ENCODE measurements around the gene SERPINA12. TPM values are rescaled to one million over a fixed set of nuclear protein-coding genes. Genes with fewer than 3 reads are reported as not detected.

The SERPINA12 gene
- total and polyA plus RNA-seq, 2 of the 13 experiments (the other 11 are each of a cell fraction or from before 2014, with no cell fraction given), result 0.08 TPM; not detected in 1

DNA sequence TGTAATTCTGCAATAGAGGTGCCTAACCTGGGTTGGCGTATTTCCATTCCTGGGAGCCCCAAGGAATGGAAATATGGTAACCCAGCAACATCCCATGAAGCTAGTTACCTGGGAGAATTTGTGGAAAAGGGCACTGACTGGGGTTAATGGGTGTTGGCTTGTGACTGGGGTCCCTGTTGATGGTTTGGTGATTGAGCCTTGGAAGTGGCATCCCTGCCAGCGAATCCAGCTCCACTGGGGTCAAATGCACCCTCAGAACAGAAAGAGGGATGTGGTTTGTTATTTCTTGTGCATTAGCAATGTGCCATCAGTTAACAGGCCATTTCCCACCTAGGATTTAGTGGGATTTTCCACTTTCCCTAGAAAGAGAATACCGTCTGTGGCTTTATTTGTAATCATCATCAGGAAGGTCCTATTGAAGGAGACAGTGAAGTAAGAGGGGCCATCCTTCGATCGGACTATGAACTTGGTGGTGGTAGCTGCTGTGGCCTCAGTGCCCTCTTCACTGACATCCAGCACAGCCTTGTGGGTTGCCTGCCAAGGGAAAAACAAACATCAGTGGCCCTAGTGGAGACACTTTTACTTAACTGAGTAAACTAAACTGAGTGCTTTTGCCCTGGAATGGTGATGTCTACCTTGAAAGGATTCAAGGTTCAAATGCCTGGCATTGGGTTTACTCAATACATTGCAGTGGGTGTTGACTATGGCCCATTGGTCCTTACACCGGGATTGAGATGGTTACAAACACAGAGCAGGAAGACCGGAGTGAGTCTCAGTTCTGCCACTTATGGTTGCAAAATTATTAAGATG is 46.3 kb downstream of the SERPINA12 start (continued):
- TF ChIP-seq, protein P1, sequence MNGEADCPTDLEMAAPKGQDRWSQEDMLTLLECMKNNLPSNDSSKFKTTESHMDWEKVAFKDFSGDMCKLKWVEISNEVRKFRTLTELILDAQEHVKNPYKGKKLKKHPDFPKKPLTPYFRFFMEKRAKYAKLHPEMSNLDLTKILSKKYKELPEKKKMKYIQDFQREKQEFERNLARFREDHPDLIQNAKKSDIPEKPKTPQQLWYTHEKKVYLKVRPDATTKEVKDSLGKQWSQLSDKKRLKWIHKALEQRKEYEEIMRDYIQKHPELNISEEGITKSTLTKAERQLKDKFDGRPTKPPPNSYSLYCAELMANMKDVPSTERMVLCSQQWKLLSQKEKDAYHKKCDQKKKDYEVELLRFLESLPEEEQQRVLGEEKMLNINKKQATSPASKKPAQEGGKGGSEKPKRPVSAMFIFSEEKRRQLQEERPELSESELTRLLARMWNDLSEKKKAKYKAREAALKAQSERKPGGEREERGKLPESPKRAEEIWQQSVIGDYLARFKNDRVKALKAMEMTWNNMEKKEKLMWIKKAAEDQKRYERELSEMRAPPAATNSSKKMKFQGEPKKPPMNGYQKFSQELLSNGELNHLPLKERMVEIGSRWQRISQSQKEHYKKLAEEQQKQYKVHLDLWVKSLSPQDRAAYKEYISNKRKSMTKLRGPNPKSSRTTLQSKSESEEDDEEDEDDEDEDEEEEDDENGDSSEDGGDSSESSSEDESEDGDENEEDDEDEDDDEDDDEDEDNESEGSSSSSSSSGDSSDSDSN (CRISPR knock-in tag; IDR thresholded peaks at IDR 0.05), result 0 out of 2 replicates have a peak, but pooled peaks have one; percentile 29
- 0 out of 2 replicates have a peak, but pooled peaks have one; percentile 71 for TF ChIP-seq ZNF230 (CRISPR knock-in tag; IDR thresholded peaks at IDR 0.05)
- no peak for TF ChIP-seq ZNF251 (CRISPR knock-in tag; IDR thresholded peaks at IDR 0.05)
- peak; percentile 90 for TF ChIP-seq SALL1 (CRISPR knock-in tag; IDR thresholded peaks at IDR 0.05)
- no peak for TF ChIP-seq FLYWCH1 (CRISPR knock-in tag; IDR thresholded peaks at IDR 0.05)
- TF ChIP-seq ZNF383 (CRISPR knock-in tag; IDR thresholded peaks at IDR 0.05; ENCODE audit: borderline replicate concordance), result no peak
- peak; percentile 81 for TF ChIP-seq NR2F6 (IDR thresholded peaks at IDR 0.05)
- peak; percentile 86 for TF ChIP-seq NR2F6 (CRISPR knock-in tag; IDR thresholded peaks at IDR 0.05)
- TF ChIP-seq, protein P2, sequence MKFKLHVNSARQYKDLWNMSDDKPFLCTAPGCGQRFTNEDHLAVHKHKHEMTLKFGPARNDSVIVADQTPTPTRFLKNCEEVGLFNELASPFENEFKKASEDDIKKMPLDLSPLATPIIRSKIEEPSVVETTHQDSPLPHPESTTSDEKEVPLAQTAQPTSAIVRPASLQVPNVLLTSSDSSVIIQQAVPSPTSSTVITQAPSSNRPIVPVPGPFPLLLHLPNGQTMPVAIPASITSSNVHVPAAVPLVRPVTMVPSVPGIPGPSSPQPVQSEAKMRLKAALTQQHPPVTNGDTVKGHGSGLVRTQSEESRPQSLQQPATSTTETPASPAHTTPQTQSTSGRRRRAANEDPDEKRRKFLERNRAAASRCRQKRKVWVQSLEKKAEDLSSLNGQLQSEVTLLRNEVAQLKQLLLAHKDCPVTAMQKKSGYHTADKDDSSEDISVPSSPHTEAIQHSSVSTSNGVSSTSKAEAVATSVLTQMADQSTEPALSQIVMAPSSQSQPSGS (CRISPR knock-in tag; IDR thresholded peaks at IDR 0.05), result no peak
- peak in 1 of 2 experiments; percentile 90; a peak in 2 of 4 replicates for TF ChIP-seq EP300 (IDR thresholded peaks at IDR 0.05; ENCODE audit: low read depth in 2 of 2, low read length in 2 of 2)
- 0 out of 2 replicates have a peak, but pooled peaks have one; percentile 38 for TF ChIP-seq EP300 (CRISPR knock-in tag; IDR thresholded peaks at IDR 0.05; ENCODE audit: borderline replicate concordance)
- TF ChIP-seq STAG1 (CRISPR knock-in tag; IDR thresholded peaks at IDR 0.05), result no peak
- no peak; the same call in 1 of the 2 replicates for TF ChIP-seq KLF15 (CRISPR knock-in tag; IDR thresholded peaks at IDR 0.05; ENCODE audit: borderline replicate concordance)
- peak; percentile 65; the same call in 1 of the 2 replicates for TF ChIP-seq DPF2 (CRISPR knock-in tag; IDR thresholded peaks at IDR 0.05; ENCODE audit: borderline replicate concordance, low read depth)
- TF ChIP-seq, protein P3, sequence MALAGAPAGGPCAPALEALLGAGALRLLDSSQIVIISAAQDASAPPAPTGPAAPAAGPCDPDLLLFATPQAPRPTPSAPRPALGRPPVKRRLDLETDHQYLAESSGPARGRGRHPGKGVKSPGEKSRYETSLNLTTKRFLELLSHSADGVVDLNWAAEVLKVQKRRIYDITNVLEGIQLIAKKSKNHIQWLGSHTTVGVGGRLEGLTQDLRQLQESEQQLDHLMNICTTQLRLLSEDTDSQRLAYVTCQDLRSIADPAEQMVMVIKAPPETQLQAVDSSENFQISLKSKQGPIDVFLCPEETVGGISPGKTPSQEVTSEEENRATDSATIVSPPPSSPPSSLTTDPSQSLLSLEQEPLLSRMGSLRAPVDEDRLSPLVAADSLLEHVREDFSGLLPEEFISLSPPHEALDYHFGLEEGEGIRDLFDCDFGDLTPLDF (CRISPR knock-in tag; IDR thresholded peaks at IDR 0.05), result no peak
- no peak for TF ChIP-seq ZFY (CRISPR knock-in tag; IDR thresholded peaks at IDR 0.05)
- TF ChIP-seq, protein P4, sequence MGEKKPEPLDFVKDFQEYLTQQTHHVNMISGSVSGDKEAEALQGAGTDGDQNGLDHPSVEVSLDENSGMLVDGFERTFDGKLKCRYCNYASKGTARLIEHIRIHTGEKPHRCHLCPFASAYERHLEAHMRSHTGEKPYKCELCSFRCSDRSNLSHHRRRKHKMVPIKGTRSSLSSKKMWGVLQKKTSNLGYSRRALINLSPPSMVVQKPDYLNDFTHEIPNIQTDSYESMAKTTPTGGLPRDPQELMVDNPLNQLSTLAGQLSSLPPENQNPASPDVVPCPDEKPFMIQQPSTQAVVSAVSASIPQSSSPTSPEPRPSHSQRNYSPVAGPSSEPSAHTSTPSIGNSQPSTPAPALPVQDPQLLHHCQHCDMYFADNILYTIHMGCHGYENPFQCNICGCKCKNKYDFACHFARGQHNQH (CRISPR knock-in tag; IDR thresholded peaks at IDR 0.05), result peak; percentile 88; the same call in 1 of the 2 replicates
- no peak for TF ChIP-seq SNRNP70 (IDR thresholded peaks at IDR 0.05; ENCODE audit: low read depth, low read length)
- peak; percentile 43; the same call in 1 of the 2 replicates for TF ChIP-seq HOXA5 (CRISPR knock-in tag; IDR thresholded peaks at IDR 0.05)

All from HepG2 (cell line).